GM18502 (cell line): ENCODE data around the gene MTCL1.
"Not testable (repeated sequence)": the region's sequence is repeated elsewhere in the genome, so short reads cannot be mapped to it uniquely, and the experiment has no call there.

Experiments used
- ATAC-seq: cut with Tn5 transposase; IDR thresholded peaks from one replicate; pipeline ENCODE4 v1.9.1; 2021; ENCODE audit warnings: mild to moderate bottlenecking; ENCODE audit not compliant: unreplicated experiment, poor library complexity

MTCL1 gene

GRCh38 chr18:8741117-8741516 is 35.8 kb downstream of the MTCL1 start:
- ATAC-seq = no peak

GRCh38 chr18:8741532-8741931 is 36.2 kb downstream of the MTCL1 start:
- ATAC-seq = no peak

- no peak for ATAC-seq
These were observed 37.3 kb downstream of the MTCL1 start for GRCh38 chr18:8742387-8743361.

GRCh38 chr18:8744038-8744437 is 38.7 kb downstream of the MTCL1 start:
- no peak for ATAC-seq

GRCh38 chr18:8744656-8745055 is 39.3 kb downstream of the MTCL1 start:
- ATAC-seq = no peak

- ATAC-seq = no peak
These were observed 40.1 kb downstream of the MTCL1 start for GRCh38 chr18:8745355-8746014.

- no peak for ATAC-seq
These were observed 42.1 kb downstream of the MTCL1 start for GRCh38 chr18:8747440-8747937.

GRCh38 chr18:8749492-8749891 is 44.1 kb downstream of the MTCL1 start:
- ATAC-seq = no peak

- no peak for ATAC-seq
These were observed 45.6 kb downstream of the MTCL1 start for GRCh38 chr18:8750954-8751415.

GRCh38 chr18:8751692-8752091 is 46.3 kb downstream of the MTCL1 start:
- ATAC-seq = no peak

GRCh38 chr18:8752329-8752728 is 47.0 kb downstream of the MTCL1 start:
- ATAC-seq = no peak

GRCh38 chr18:8754995-8755960 is 49.9 kb downstream of the MTCL1 start:
- ATAC-seq = peak; percentile 73

- no peak for ATAC-seq
These were observed 51.2 kb downstream of the MTCL1 start for GRCh38 chr18:8756571-8756970.

GRCh38 chr18:8757396-8757997 is 52.1 kb downstream of the MTCL1 start:
- no peak for ATAC-seq

GRCh38 chr18:8758466-8758865 is 53.1 kb downstream of the MTCL1 start:
- no peak for ATAC-seq

GRCh38 chr18:8760984-8761383 is 55.6 kb downstream of the MTCL1 start:
- no peak for ATAC-seq

GRCh38 chr18:8761535-8761934 is 56.2 kb downstream of the MTCL1 start:
- ATAC-seq = not testable (repeated sequence)

- ATAC-seq = no peak
These were observed 57.6 kb downstream of the MTCL1 start for GRCh38 chr18:8762968-8763367.

GRCh38 chr18:8763611-8764010 is 58.3 kb downstream of the MTCL1 start:
- no peak for ATAC-seq
